ENCODE data around the gene CDK12. TPM values are rescaled to one million over a fixed set of nuclear protein-coding genes. Genes with fewer than 3 reads are reported as not detected.

Gene CDK12
- total RNA-seq, 2 experiments from 2014 or later = 99.6 to 108 TPM

DNA sequence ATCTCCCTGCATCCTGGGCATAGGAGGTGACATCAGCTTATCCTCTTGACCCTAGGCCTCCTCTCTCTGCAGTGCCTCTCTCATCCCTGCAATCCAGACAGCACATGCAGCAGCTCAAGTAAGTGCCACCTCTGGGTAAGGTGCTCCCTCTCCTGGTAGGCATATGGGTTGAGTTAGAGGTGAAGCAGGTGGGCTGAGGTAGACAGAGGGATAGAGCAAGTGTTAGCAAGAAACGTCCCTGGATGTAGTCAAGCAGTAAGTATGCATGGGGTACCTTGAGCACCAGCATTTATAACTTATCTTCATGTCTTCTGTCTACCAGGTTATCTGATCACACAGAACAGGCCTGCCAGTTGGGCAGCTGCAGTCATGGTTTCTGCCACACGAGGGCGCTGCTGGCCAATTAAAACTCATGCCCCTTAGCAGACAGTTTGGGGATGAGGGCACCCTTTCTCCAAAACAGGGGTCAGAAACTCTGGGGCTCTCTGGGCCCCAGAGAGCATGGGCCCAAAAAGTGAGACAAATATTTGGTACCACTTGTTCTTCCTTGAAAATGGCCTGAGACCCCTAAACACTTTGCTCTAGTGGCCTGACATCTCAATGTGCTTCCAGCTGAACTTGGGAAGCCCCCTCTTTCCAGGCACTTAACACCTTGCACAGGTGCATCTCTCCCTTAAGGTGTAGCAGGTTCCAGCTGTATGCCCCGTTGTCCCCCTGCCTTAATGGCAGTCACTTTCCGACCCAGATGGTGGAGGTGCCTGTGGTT is 86.6 kb downstream of the CDK12 start:
- peak; percentile 96 for TF ChIP-seq CTCF (IDR thresholded peaks at IDR 0.05)
- no peak overlapping the region for H3K27ac ChIP-seq (ENCODE audit: low read depth in 1 of 2, low read length in 2 of 2)
- Mint-ChIP-seq H3K4me1 (ENCODE audit: low read depth) (no peaks in the 10 kb centered on the region), H3K4me3 (no peak overlapping the region), H3K27ac (no peak overlapping the region), H3K27me3 (no peaks in the 10 kb centered on the region), H3K9me3 (no peaks in the 10 kb centered on the region), H3K36me3 (ENCODE audit: low read depth) (peaks cover 70% of the 10 kb centered on the region)
- intact Hi-C loops (cut with DNase I, micrococcal nuclease) = loop anchor here (1.0 to 10.0 kb wide), 5 partner anchors 75 to 437 kb away; partner anchors contain the start of gene PSMD3 (in 2 of the 2)
- H3K36me3 ChIP-seq (ENCODE audit: insufficient read depth, low read length) = peaks cover 51% of the 10 kb centered on the region
- no peaks in the 10 kb centered on the region for H3K9me3 ChIP-seq (ENCODE audit: control insufficient read depth in 1 of 2, insufficient read depth in 1 of 2, low read length in 2 of 2)
- no peaks in the 10 kb centered on the region for H3K27me3 ChIP-seq (ENCODE audit: control insufficient read depth in 1 of 2, insufficient read depth in 2 of 2, low read length in 2 of 2)
- DNase-seq (peak; percentile 56 to 85 (median 74)), ATAC-seq (ENCODE audit: poor library complexity) (peak; percentile 85)
- H3K4me3 ChIP-seq (ENCODE audit: low read length) = no peak overlapping the region
- no peaks in the 10 kb centered on the region for H3K4me1 ChIP-seq (ENCODE audit: insufficient read depth, low read length)
- ChIA-PET POLR2A (interaction anchor here (1.0 to 1.2 kb wide), 2 partner anchors 76 to 432 kb away, joined by 4 to 5 read pairs; partner anchors contain the start of gene PSMD3), CTCF (interaction anchor here (0.6 to 2.1 kb wide), 13 partner anchors 9 to 340 kb away, joined by 3 to 13 read pairs (median 4); partner anchors contain the start of gene MIEN1)

DNA sequence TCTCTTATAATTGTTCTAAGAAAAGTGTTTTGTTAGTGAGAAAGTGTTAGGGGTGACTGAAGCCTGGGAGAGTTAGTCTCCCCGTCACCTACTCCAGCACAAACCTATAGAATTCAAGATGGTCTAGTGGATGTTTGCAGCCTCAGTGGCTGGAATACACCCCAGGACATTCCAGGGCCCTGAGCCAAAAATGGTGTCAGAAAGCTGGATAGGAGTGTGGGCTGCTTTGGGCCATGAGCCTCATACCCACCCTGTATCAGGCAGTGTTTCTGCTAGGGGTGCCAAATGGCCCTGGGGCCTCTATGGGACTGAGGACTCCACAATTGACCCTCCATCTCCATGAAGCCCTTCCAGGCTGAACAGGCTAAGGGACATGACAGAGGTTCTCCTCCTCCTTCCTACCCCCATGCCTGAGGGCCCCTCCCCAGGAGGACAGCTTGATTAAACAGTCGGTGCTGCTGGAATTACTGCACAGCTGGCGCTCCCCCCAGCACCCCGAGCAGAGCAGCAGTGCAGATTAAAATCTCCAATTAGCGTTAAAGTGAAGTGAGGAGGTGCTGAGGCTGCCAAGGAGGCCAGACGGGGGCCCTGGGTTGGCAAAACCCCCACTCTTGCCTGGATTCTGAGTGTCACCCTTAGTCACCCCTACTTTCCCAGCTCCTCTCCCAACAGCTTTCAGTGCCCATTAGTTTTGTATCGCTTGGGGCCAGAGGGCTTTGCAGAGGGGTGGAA is 87.4 kb downstream of the CDK12 start:
- Mint-ChIP-seq H3K4me1 (ENCODE audit: low read depth) (no peaks in the 10 kb centered on the region), H3K27me3 (no peaks in the 10 kb centered on the region), H3K4me3 (no peak overlapping the region), H3K27ac (no peak overlapping the region), H3K9me3 (no peaks in the 10 kb centered on the region), H3K36me3 (ENCODE audit: low read depth) (peaks cover 72% of the 10 kb centered on the region)
- Histone ChIP-seq H3K27ac (ENCODE audit: low read depth in 1 of 2, low read length in 2 of 2) (no peak overlapping the region), H3K4me3 (ENCODE audit: low read length) (no peak overlapping the region), H3K4me1 (ENCODE audit: insufficient read depth, low read length) (no peaks in the 10 kb centered on the region), H3K9me3 (ENCODE audit: control insufficient read depth in 1 of 2, insufficient read depth in 1 of 2, low read length in 2 of 2) (no peaks in the 10 kb centered on the region), H3K36me3 (ENCODE audit: insufficient read depth, low read length) (peaks cover 57% of the 10 kb centered on the region), H3K27me3 (ENCODE audit: control insufficient read depth in 1 of 2, insufficient read depth in 2 of 2, low read length in 2 of 2) (no peaks in the 10 kb centered on the region)
- DNase-seq (no peak), ATAC-seq (ENCODE audit: poor library complexity) (no peak)
- no peak for TF ChIP-seq CTCF (IDR thresholded peaks at IDR 0.05)
- ChIA-PET POLR2A (interaction anchor here (1.0 to 1.2 kb wide), 2 partner anchors 75 to 432 kb away, joined by 4 to 5 read pairs; partner anchors contain the start of gene PSMD3), CTCF (interaction anchor here (0.8 to 2.1 kb wide), 9 partner anchors 9 to 341 kb away, joined by 3 to 13 read pairs (median 5); partner anchors contain the start of gene MIEN1)
- intact Hi-C loops (cut with DNase I, micrococcal nuclease) = loop anchor here (1.0 to 10.0 kb wide), 5 partner anchors 75 to 436 kb away; partner anchors contain the start of gene PSMD3 (in 2 of the 2)

GRCh38 chr17:39549747-39550573 is 88.7 kb downstream of the CDK12 start:
- H3K27me3 Mint-ChIP-seq = no peaks in the 10 kb centered on the region
- ChIA-PET CTCF (no interaction called here), POLR2A (no interaction called here)
- Histone ChIP-seq H3K27me3 (ENCODE audit: control insufficient read depth in 1 of 2, insufficient read depth in 2 of 2, low read length in 2 of 2) (no peaks in the 10 kb centered on the region), H3K27ac (ENCODE audit: low read depth in 1 of 2, low read length in 2 of 2) (no peak overlapping the region), H3K36me3 (ENCODE audit: insufficient read depth, low read length) (peaks cover 62% of the 10 kb centered on the region), H3K4me1 (ENCODE audit: insufficient read depth, low read length) (no peaks in the 10 kb centered on the region), H3K9me3 (ENCODE audit: control insufficient read depth in 1 of 2, insufficient read depth in 1 of 2, low read length in 2 of 2) (no peaks in the 10 kb centered on the region), H3K4me3 (ENCODE audit: low read length) (no peak overlapping the region)
- intact Hi-C loops (cut with DNase I, micrococcal nuclease) = loop anchor here (2.0 to 10.0 kb wide), 4 partner anchors 203 to 475 kb away; partner anchors contain the start of gene PSMD3 (in 2 of the 2)
- no peaks in the 10 kb centered on the region for H3K4me1 Mint-ChIP-seq (ENCODE audit: low read depth)
- ATAC-seq (ENCODE audit: poor library complexity) (no peak), DNase-seq (no peak)
- no peak overlapping the region for H3K27ac Mint-ChIP-seq
- TF ChIP-seq CTCF (IDR thresholded peaks at IDR 0.05) = no peak
- H3K36me3 Mint-ChIP-seq (ENCODE audit: low read depth) = peaks cover 72% of the 10 kb centered on the region
- no peak overlapping the region for H3K4me3 Mint-ChIP-seq
- no peaks in the 10 kb centered on the region for H3K9me3 Mint-ChIP-seq
